B cell (primary cell): Measurements from ENCODE around the gene TMPRSS7.

ENCODE experiments used
- CTCF ChIP-seq: fragments of 200-600 bp; IDR thresholded peaks from one replicate; pipeline ENCODE4 v1.8.0; 2022; ENCODE audit warnings: antibody characterized with exemption, mild to moderate bottlenecking
- EZH2 ChIP-seq: IDR thresholded peaks from 2 replicates; pipeline ENCODE4 v1.6.1; 2012; ENCODE audit warnings: borderline replicate concordance, low read depth, mild to moderate bottlenecking, moderate library complexity, low read length; ENCODE audit not compliant: insufficient read depth, poor library complexity, severe bottlenecking

GRCh38 chr3:112042842-112043280 is 8.3 kb downstream of the TMPRSS7 start:
- TF ChIP-seq EZH2 (no peak), CTCF (no peak)
